ENCODE results near the gene HNRNPC. TPM values are rescaled to one million over a fixed set of nuclear protein-coding genes. Genes with fewer than 3 reads are reported as not detected.

The HNRNPC gene
- total and polyA plus RNA-seq, 9 of the 15 experiments (the other 6 are each of a cell fraction or from before 2014, with no cell fraction given), result 679 to 1,557 (median 1,191) TPM

DNA sequence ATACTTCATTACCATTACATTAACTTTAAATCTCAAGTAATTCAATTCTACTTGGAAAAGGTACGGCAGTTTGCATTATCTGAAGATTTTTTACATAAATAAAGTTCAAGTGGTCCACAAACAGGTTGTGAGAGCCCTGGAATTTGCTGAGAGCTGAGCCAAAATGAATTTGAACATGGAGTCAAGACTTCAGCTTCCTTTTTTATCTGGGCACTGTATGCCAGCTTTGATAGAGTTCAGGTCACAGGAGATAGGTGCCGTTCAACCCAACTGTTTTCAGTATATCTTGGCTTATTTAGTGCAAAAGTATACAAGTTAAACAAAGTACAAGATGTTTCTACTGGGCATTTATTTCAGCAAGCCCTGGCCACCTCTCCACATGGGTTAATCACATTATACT lies 28.8 kb downstream of the HNRNPC start:
- no TSS peak for BruUV-seq (replicated peaks)
- WGBS (ENCODE audit: insufficient coverage, low coverage, missing lambda C conversion rate), result 75% methylated on average over 2 of the region's 2 CpGs
- no peaks in the 10 kb centered on the region for H3K27me3 ChIP-seq (ENCODE audit: control insufficient read depth in 2 of 2, insufficient read depth in 2 of 2, low read length in 2 of 2)
- H4K20me1 ChIP-seq (replicated peaks; ENCODE audit: control insufficient read depth, insufficient read depth, low read length), result peaks cover 28% of the 10 kb centered on the region
- H3K79me2 ChIP-seq (ENCODE audit: control insufficient read depth, insufficient read depth, low read length), result peaks cover 100% of the 10 kb centered on the region
- H3K27ac ChIP-seq (ENCODE audit: extremely low read depth, low read depth, low read length), result no peak overlapping the region
- peaks cover 97% of the 10 kb centered on the region for H3K36me3 ChIP-seq (ENCODE audit: control insufficient read depth, insufficient read depth, low read length)
- H3K4me2 ChIP-seq (ENCODE audit: insufficient read depth, low read length), result no peak overlapping the region
- intact Hi-C loops (cut with micrococcal nuclease), result no loop called here
- no peak overlapping the region for H3K9ac ChIP-seq (ENCODE audit: insufficient read depth in 1 of 2, low read depth in 2 of 2, low read length in 2 of 2)
- H3K4me3 ChIP-seq, result no peak overlapping the region
- peaks cover 0 to 2% of the 10 kb centered on the region in 2 experiments; a peak in 1 of 5 replicates for H3K4me1 ChIP-seq (replicated peaks in 1 of 2; ENCODE audit: control insufficient read depth in 2 of 2, insufficient read depth in 2 of 2, low read length in 2 of 2)
- TF ChIP-seq ZNF282 (CRISPR knock-in tag; IDR thresholded peaks at IDR 0.05) (no peak), POLR2G (IDR thresholded peaks at IDR 0.05; ENCODE audit: low read depth, low read length) (0 out of 2 replicates have a peak, but pooled peaks have one; percentile 10)
- no peaks in the 10 kb centered on the region for H3K9me1 ChIP-seq (ENCODE audit: control insufficient read depth, insufficient read depth, low read length)
- POLR2A ChIA-PET, result interaction anchor here (1.0 to 1.3 kb wide), 2 partner anchors 15 to 144 kb away, joined by 3 to 5 read pairs; partner anchors contain the start of gene SUPT16H
- in situ Hi-C loops (cut with MboI), result no loop called here
- CTCF ChIA-PET (ENCODE audit: low intra/inter-chr PET ratio), result no interaction called here
- ATAC-seq, result no peak
- no peaks in the 10 kb centered on the region for H3K9me3 ChIP-seq (replicated peaks; ENCODE audit: control insufficient read depth, insufficient read depth, low read depth, low read length)
- DNase-seq (ENCODE audit: extremely low read depth in 1 of 4, low spot score in 3 of 4), result no peak
- H2AFZ ChIP-seq (ENCODE audit: low read depth, low read length), result no peak overlapping the region
- no peak for FAIRE-seq

DNA sequence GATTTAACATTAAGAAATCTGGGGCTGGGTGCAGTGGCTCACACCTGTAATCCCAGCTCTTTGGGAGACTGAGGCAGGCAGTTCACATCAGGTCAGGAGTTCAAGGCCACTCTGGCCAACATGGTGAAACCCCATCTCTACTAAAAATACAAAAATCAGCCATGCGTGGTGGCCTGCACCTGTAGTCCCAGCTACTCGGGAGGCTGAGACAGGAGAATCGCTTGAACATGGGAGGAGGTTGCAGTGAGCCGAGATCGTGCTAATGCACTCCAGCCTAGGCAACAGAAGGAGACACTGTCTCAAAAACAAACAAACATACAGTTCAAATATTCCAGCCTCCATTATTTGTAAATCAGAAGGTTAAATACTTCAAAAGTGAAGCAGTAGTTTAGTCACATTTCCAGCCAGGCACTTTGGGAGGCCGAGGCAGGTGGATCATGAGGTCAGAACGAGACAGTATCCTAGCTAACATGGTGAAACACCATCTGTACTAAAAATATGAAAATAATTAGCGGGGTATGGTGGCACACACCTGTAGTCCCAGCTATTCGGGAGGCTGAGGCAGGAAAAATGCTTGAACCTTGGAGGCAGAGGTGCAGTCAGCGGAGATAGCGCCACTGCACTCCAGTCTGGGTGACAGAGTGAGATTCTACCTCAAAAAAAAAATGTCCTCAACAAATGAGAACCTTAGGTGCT lies 30.3 kb downstream of the HNRNPC start:
- no peaks in the 10 kb centered on the region for H3K9me3 ChIP-seq (replicated peaks; ENCODE audit: control insufficient read depth, insufficient read depth, low read depth, low read length)
- CTCF ChIA-PET (ENCODE audit: low intra/inter-chr PET ratio), result no interaction called here
- no peaks in the 10 kb centered on the region for H3K27me3 ChIP-seq (ENCODE audit: control insufficient read depth in 2 of 2, insufficient read depth in 2 of 2, low read length in 2 of 2)
- FAIRE-seq (no peak), DNase-seq (ENCODE audit: extremely low read depth in 1 of 4, low spot score in 3 of 4) (no peak), ATAC-seq (no peak)
- no peak overlapping the region for H3K4me3 ChIP-seq
- intact Hi-C loops (cut with micrococcal nuclease) (no loop called here), in situ Hi-C loops (cut with MboI) (no loop called here)
- no peak overlapping the region for H3K9ac ChIP-seq (ENCODE audit: insufficient read depth in 1 of 2, low read depth in 2 of 2, low read length in 2 of 2)
- H3K9me1 ChIP-seq (ENCODE audit: control insufficient read depth, insufficient read depth, low read length), result no peaks in the 10 kb centered on the region
- H3K4me1 ChIP-seq (replicated peaks in 1 of 2; ENCODE audit: control insufficient read depth in 2 of 2, insufficient read depth in 2 of 2, low read length in 2 of 2), result 0 out of 5 replicates have a peak, but pooled peaks cover 0 to 1% of the 10 kb centered on the region in 2 experiments
- TF ChIP-seq HNRNPK (IDR thresholded peaks at IDR 0.05; ENCODE audit: low read depth, low read length, poor library complexity, severe bottlenecking) (no peak), POLR2G (IDR thresholded peaks at IDR 0.05; ENCODE audit: low read depth, low read length) (no peak), SUPT5H (IDR thresholded peaks at IDR 0.05) (0 out of 2 replicates have a peak, but pooled peaks have one; percentile 4), BCOR (IDR thresholded peaks at IDR 0.05) (no peak), HDAC1 (IDR thresholded peaks at IDR 0.05) (no peak), SIRT6 (IDR thresholded peaks at IDR 0.05; ENCODE audit: low read depth, low read length) (no peak)
- TF ChIP-seq, protein P1, sequence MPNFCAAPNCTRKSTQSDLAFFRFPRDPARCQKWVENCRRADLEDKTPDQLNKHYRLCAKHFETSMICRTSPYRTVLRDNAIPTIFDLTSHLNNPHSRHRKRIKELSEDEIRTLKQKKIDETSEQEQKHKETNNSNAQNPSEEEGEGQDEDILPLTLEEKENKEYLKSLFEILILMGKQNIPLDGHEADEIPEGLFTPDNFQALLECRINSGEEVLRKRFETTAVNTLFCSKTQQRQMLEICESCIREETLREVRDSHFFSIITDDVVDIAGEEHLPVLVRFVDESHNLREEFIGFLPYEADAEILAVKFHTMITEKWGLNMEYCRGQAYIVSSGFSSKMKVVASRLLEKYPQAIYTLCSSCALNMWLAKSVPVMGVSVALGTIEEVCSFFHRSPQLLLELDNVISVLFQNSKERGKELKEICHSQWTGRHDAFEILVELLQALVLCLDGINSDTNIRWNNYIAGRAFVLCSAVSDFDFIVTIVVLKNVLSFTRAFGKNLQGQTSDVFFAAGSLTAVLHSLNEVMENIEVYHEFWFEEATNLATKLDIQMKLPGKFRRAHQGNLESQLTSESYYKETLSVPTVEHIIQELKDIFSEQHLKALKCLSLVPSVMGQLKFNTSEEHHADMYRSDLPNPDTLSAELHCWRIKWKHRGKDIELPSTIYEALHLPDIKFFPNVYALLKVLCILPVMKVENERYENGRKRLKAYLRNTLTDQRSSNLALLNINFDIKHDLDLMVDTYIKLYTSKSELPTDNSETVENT (CRISPR knock-in tag; IDR thresholded peaks at IDR 0.05), result no peak
- H4K20me1 ChIP-seq (replicated peaks; ENCODE audit: control insufficient read depth, insufficient read depth, low read length), result peaks cover 23% of the 10 kb centered on the region; the same call in 1 of the 2 replicates
- no peak overlapping the region for H3K27ac ChIP-seq (ENCODE audit: extremely low read depth, low read depth, low read length)
- H2AFZ ChIP-seq (ENCODE audit: low read depth, low read length), result no peak overlapping the region
- POLR2A ChIA-PET, result interaction anchor here (0.6 kb wide), 1 partner anchor 217 kb away, joined by 3 read pairs; the partner anchor contains the start of gene CHD8
- H3K4me2 ChIP-seq (ENCODE audit: insufficient read depth, low read length), result no peak overlapping the region
- peaks cover 97% of the 10 kb centered on the region for H3K36me3 ChIP-seq (ENCODE audit: control insufficient read depth, insufficient read depth, low read length)
- WGBS (ENCODE audit: insufficient coverage, low coverage, missing lambda C conversion rate), result 95% methylated on average over 8 of the region's 11 CpGs
- H3K79me2 ChIP-seq (ENCODE audit: control insufficient read depth, insufficient read depth, low read length), result peaks cover 100% of the 10 kb centered on the region
- BruUV-seq (replicated peaks), result no TSS peak
